LNCAP (cell line): ENCODE data around the gene AK8.

ENCODE experiments used
- TF ChIP-seq, protein P1 (sequence below): fragments of 450-650 bp; IDR thresholded peaks from 2 replicates; pipeline ENCODE4 v1.5.1; 2017; ENCODE audit warnings: mild to moderate bottlenecking

Gene AK8

DNA sequence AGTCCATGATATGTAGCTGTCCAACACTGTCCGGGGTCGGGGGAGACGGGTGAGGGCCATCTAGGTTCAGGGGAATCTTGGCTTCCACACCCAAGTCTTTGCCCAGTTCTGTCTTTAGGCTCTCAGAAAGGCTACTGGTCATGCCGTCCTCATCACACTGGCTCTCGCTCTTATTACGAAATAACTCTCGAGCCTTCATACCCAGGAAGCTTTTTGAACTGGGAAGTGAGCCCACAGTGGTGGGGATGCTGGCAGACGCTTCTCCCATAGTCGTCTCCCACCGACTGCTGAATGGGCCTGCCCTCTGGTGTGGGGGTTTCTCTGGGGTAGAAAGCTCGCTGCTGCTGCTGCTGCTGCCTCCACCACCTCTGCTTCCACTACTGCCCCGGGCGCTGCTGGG, 18.2 kb upstream of the AK8 start:
- TF ChIP-seq, protein P1, sequence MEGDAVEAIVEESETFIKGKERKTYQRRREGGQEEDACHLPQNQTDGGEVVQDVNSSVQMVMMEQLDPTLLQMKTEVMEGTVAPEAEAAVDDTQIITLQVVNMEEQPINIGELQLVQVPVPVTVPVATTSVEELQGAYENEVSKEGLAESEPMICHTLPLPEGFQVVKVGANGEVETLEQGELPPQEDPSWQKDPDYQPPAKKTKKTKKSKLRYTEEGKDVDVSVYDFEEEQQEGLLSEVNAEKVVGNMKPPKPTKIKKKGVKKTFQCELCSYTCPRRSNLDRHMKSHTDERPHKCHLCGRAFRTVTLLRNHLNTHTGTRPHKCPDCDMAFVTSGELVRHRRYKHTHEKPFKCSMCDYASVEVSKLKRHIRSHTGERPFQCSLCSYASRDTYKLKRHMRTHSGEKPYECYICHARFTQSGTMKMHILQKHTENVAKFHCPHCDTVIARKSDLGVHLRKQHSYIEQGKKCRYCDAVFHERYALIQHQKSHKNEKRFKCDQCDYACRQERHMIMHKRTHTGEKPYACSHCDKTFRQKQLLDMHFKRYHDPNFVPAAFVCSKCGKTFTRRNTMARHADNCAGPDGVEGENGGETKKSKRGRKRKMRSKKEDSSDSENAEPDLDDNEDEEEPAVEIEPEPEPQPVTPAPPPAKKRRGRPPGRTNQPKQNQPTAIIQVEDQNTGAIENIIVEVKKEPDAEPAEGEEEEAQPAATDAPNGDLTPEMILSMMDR = no peak

DNA sequence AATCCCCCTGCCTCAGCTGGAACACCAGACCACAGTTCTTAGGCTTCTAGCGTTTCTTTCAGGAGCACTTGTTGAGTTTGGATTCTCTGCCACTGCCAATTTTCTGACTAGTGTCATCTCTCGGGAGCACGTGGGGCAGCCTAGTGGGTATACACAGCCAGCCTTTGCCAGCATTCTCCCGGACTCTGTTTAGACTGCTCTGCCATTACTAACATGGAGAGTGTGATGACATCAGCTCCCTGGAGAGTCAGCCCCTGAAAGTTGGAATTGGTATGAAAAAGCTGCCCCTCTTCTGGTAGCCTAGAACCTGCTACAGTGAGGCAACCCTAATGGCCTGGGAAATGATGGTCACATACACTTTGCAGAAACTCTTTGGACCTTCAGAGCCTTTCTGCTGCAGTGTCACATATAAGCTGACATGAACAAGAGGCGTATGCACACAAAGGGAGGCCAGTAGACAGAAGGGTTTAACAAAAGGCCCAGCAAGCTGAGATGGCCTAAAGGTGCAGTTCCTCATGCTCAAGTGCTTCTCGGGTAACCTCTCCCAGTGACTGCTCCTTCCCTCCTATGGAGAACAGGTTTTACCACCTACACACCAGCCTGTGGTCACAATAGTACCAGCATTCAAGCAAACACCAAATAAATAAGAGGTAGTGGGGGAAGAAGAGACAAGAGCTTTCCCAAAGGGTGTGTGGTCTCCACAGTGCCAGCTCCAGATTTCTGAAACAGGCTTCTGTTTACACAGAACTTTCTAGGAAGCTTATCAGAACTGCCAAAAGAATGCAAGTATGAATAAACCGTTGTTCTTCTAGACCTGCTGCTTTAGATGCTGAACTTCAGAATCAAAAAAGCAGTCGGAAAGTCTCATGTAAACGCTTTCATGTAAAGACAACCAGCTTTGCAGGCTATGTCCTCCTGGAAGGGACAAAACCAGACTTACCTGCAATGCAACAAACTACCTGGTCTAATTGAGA, 17.1 kb upstream of the AK8 start:
- TF ChIP-seq, protein P1 = no peak

DNA sequence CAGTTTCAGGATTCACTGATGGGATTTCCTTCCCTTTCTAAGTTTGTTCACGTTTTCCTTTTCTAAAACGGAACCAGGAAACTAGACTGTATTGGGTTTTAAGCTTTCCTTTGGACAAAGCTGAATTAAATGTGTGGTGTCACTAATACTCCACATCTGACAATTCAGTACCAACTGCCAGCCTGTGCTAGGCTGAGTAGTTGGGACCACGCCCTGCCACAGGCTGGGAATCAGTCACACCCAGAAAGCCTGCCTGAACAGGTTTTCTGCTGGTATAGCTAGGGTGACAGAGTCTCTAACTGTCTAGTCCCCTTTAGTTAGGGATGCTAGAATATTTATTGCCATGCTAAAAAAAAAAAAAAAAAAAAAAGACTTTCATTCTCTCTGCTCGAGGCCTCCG, 16.3 kb upstream of the AK8 start:
- TF ChIP-seq, protein P1 = no peak

DNA sequence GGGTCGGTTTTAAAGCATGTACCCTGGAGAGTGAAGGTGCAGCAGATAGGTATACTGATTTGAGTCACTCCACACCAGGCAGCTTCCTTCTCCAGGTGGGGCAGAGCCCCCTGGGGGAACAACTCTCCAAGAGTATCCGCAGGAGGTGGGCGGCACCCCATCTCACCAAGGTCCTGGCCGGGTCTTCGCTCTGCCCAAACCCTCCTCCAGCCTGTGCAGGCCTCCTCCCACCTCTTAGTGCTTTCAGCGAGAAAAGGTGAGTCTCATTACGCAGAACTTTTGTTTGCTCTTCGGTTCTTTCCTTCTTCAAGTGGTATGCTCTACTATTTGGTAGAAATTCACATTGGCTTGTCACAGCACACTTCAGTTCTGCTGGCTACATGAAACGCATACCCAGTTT, 14.3 kb upstream of the AK8 start:
- TF ChIP-seq, protein P1 = no peak

DNA sequence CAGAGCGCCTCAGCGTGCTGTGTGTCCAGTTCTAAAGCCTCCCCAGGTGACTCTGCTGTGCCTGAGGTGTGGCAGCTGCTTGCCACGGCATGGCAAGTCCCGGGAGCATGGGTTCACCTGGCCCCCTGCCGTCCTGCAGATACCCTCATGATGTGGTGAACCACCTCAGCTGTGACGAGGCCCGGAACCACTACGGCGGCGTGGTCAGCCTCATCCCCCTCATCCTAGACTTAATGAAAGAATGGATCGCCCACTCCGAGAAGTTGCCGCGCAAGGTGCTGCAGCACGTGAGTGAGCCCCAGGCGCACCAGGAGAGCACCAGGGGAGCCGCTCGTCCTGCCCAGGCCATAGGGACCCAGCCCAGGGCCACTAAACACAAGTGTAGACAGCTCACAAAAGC, 10.1 kb upstream of the AK8 start:
- TF ChIP-seq, protein P1 = no peak

DNA sequence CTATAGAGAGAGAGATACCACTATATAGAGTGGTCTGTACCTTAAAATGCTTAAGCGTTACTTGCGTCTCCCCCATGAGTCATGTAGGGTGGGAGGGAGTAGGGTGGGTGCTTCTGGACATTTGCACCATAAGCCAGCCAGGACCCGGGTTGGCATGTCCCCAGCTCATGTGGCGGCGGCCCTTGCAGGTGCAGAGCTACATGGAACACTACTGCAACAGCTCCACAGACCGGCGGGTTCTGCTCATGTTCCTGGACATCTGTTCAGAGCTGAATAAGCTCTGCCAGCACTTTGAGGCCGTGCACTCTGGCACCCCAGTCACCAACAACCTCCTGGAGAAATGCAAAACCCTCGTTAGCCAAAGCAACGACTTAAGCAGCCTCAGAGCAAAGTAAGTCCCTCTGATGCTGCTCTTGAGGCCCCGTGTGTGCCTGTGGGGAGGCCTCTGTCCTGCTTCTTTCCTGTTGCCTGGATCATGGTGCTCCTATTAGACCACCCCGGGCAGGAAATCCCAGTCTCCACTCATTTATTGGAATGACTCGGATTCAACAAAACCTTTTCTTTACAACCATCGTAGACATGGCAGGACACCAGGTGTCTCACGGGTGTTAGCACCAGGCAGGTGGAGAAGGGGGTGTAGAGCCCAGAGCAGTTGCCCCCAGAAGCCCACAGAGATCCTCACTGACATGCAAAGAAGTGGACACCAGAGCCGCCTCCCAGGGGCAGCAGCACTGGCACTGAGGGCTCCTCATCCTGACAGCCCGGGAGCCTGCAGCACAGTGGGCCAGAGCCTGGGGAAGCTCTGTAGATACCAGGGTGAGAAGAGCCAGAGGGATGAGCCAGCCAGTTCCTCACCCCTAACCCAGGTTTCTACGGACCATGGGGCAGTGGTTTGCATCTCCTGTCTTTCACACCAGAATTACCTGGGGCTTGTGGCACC, 9.4 kb upstream of the AK8 start:
- TF ChIP-seq, protein P1 = no peak

DNA sequence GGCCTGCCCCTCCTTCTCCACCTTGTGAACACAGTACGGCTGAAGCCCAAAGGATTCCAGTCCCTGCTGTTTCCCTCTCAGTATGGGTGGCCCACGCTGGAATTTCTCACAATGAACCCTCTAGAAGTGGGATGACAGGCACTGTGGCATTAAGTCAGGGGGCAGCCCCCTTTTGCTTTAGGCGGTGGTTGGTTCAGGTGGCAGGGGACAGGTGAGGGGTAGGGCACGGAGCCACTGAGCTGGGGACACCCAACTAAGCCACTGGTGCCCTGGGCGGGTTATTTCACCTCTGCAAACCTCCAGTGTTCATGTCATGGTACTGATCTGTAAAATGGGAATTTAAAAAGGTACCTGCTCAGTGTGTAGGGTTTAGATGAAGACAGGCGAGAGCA, 8.2 kb upstream of the AK8 start:
- TF ChIP-seq, protein P1 = no peak
